OCI-LY7 (cell line): ENCODE data around the gene FAM234B. TPM values are rescaled to one million over a fixed set of nuclear protein-coding genes. Genes with fewer than 3 reads are reported as not detected.

Experiments
- BruUV-seq: library from RNA; stranded (reverse); fragments of 400-500 nt; replicated peaks from 2 replicates; lab custom pipeline; 2021; lab: Mats Ljungman, UMichigan
- CTCF ChIA-PET: fragments of 300-600 bp; sonication (Branson Sonifier 250); formaldehyde crosslinking; loops from one replicate; lab custom pipeline; 2022; ENCODE audit warnings: antibody characterized with exemption; ENCODE audit not compliant: unreplicated experiment; lab: Charles Lee
- POLR2A ChIA-PET: fragments of 300-600 bp; sonication (Branson Sonifier 250); formaldehyde crosslinking; loops from one replicate; lab custom pipeline; 2022; ENCODE audit warnings: antibody characterized with exemption; lab: Charles Lee
- DNase-seq: peaks from one replicate; pipeline ENCODE4 v3.0.0-alpha.2; 2015; ENCODE audit warnings: low spot score
- H2AFZ ChIP-seq: fragments of 200-600 bp; sonication (generic), shearing (Covaris generic); 2 replicates; pipeline ENCODE4 v1.6.1; 2014; ENCODE audit warnings: mild to moderate bottlenecking, antibody characterized with exemption, low read length, moderate library complexity
- H3K27ac ChIP-seq: fragments of 200-600 bp; sonication (generic); 2 replicates; pipeline ENCODE4 v1.5.1; 2014; ENCODE audit warnings: mixed run types, low read depth, mild to moderate bottlenecking, moderate library complexity, low read length, inconsistent platforms; ENCODE audit not compliant: poor library complexity, severe bottlenecking
- H3K36me3 ChIP-seq: fragments of 200-600 bp; sonication (generic); 2 replicates; pipeline ENCODE4 v1.6.1; 2014; ENCODE audit warnings: mild to moderate bottlenecking, antibody characterized with exemption, low read length, moderate library complexity, mixed read lengths; ENCODE audit not compliant: insufficient read depth
- H3K4me1 ChIP-seq: fragments of 200-600 bp; sonication (generic); 2 replicates; pipeline ENCODE4 v1.5.1; 2014; ENCODE audit warnings: mild to moderate bottlenecking, low read length; ENCODE audit not compliant: insufficient read depth, poor library complexity, severe bottlenecking
- H3K4me2 ChIP-seq: fragments of 200-600 bp; sonication (generic); 2 replicates; pipeline ENCODE4 v1.6.1; 2014; ENCODE audit warnings: mild to moderate bottlenecking, low read length
- H3K4me3 ChIP-seq: fragments of 200-600 bp; sonication (generic); 2 replicates; pipeline ENCODE4 v1.5.1; 2014; ENCODE audit warnings: mild to moderate bottlenecking, low read depth, low read length; ENCODE audit not compliant: poor library complexity, severe bottlenecking
- H3K79me2 ChIP-seq: fragments of 200-600 bp; sonication (generic); 2 replicates; pipeline ENCODE4 v1.6.1; 2016; ENCODE audit warnings: low read depth, mild to moderate bottlenecking, low read length, moderate library complexity, mixed read lengths; ENCODE audit not compliant: insufficient read depth
- H3K9me2 ChIP-seq: fragments of 200-600 bp; sonication (generic); 2 replicates; pipeline ENCODE4 v1.6.1; 2016; ENCODE audit warnings: mild to moderate bottlenecking, low read length, mixed read lengths; ENCODE audit not compliant: insufficient read depth
- H3K9me3 ChIP-seq: fragments of 200-600 bp; sonication (generic); 2 replicates; pipeline ENCODE4 v1.6.1; 2014; ENCODE audit warnings: mild to moderate bottlenecking, mixed run types, low read length, mixed read lengths
- H4K20me1 ChIP-seq: fragments of 200-600 bp; sonication (generic); 2 replicates; pipeline ENCODE4 v1.6.1; 2014; ENCODE audit warnings: mild to moderate bottlenecking, antibody characterized with exemption, low read length, moderate library complexity, mixed read lengths; ENCODE audit not compliant: insufficient read depth
- EZH2phosphoT487 ChIP-seq: fragments of 200-600 bp; sonication (generic); IDR thresholded peaks from 2 replicates; pipeline ENCODE4 v1.6.1; 2018; ENCODE audit warnings: low read depth, borderline replicate concordance, mild to moderate bottlenecking, mixed run types, antibody characterized with exemption, low read length, moderate library complexity, mixed read lengths
- intact Hi-C: fragments of 100-400 bp; cut with micrococcal nuclease; formaldehyde crosslinking; loops from one replicate; pipeline ENCODE4 v1.10.0; 2022; ENCODE audit not compliant: unreplicated experiment
- total RNA-seq, 2 experiments: library from RNA; depleted of rRNA in 1 of 2; stranded (reverse); fragments of >200 nt in 1 of 2; shearing (Covaris generic) in 1 of 2; gene quantifications; 2 replicates each; pipeline ENCODE4 v1.2.3, GENCODE V29; 2014 to 2022
- TF ChIP-seq, protein P1 (sequence below): fragments of 200-600 bp; sonication (generic); conservative IDR thresholded peaks from 2 replicates; pipeline ENCODE4 v1.5.1; 2014; ENCODE audit warnings: mild to moderate bottlenecking, antibody characterized with exemption, low read length, moderate library complexity, mixed read lengths

The FAM234B gene
- total RNA-seq, 2 experiments from 2014 or later: 4.7 to 7.0 TPM

DNA sequence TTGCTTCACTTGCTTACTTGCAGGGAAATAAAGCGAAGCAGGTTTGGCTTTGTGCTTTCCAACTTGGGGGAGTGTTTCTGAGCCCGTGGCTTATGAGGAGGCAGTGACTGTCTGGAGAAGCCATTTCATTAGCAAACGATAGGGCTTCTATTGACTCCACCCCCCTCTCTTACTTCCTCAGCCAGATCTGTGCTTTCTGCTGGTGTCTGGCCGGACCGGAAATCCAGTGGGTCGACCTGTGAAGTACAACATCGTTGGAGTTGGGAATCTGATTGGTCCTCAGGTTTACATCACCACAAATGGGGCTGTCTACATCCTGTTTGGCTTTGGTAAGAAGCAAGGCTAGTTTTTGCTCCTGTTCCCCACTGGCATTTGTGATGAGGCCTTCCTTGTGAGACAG lies 22.3 kb downstream of the FAM234B start:
- Histone ChIP-seq H3K79me2 (no peaks in the 10 kb centered on the region), H3K9me2 (no peaks in the 10 kb centered on the region), H3K9me3 (no peaks in the 10 kb centered on the region), H3K4me2 (no peak overlapping the region), H3K36me3 (no peaks in the 10 kb centered on the region), H2AFZ (no peak overlapping the region), H3K4me1 (no peaks in the 10 kb centered on the region), H4K20me1 (no peaks in the 10 kb centered on the region), H3K27ac (no peak overlapping the region), H3K4me3 (no peak overlapping the region)
- ChIA-PET POLR2A (interaction anchor here (0.6 kb wide), 1 partner anchor 16 kb away, joined by 11 read pairs; no protein-coding TSS in a partner anchor), CTCF (no interaction called here)
- TF ChIP-seq EZH2phosphoT487: no peak
- TF ChIP-seq, protein P1, sequence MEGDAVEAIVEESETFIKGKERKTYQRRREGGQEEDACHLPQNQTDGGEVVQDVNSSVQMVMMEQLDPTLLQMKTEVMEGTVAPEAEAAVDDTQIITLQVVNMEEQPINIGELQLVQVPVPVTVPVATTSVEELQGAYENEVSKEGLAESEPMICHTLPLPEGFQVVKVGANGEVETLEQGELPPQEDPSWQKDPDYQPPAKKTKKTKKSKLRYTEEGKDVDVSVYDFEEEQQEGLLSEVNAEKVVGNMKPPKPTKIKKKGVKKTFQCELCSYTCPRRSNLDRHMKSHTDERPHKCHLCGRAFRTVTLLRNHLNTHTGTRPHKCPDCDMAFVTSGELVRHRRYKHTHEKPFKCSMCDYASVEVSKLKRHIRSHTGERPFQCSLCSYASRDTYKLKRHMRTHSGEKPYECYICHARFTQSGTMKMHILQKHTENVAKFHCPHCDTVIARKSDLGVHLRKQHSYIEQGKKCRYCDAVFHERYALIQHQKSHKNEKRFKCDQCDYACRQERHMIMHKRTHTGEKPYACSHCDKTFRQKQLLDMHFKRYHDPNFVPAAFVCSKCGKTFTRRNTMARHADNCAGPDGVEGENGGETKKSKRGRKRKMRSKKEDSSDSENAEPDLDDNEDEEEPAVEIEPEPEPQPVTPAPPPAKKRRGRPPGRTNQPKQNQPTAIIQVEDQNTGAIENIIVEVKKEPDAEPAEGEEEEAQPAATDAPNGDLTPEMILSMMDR: no peak
- DNase-seq: no peak
- no TSS peak for BruUV-seq
- intact Hi-C loops: no loop called here

DNA sequence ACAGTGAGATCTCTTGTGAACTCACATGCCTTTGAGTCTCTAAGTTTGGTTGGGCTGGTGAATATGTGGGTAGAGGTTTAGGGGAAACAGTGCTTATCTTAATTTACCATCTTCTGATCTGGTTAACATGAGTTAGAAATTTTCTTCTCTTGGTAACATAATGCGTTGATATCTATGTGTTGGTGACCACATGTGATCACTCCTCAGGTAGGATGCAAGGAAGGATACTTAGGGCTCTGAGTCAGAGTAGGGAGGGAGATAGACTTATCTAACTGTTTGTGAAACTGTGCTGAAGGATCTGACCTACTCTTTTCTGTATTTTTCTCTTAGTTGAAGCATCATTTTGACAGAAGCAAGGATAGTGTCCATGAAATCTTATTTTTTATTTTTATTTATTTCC lies 23.1 kb downstream of the FAM234B start:
- H3K9me3 ChIP-seq: no peaks in the 10 kb centered on the region
- H3K4me1 ChIP-seq: no peaks in the 10 kb centered on the region
- no peaks in the 10 kb centered on the region for H4K20me1 ChIP-seq
- no peaks in the 10 kb centered on the region for H3K36me3 ChIP-seq
- intact Hi-C loops: no loop called here
- TF ChIP-seq EZH2phosphoT487: no peak
- TF ChIP-seq, protein P1: no peak
- no peaks in the 10 kb centered on the region for H3K9me2 ChIP-seq
- no peak overlapping the region for H3K27ac ChIP-seq
- POLR2A ChIA-PET: no interaction called here
- DNase-seq: no peak
- no peaks in the 10 kb centered on the region for H3K79me2 ChIP-seq
- no peak overlapping the region for H3K4me3 ChIP-seq
- H3K4me2 ChIP-seq: no peak overlapping the region
- CTCF ChIA-PET: no interaction called here
- no TSS peak for BruUV-seq
- H2AFZ ChIP-seq: no peak overlapping the region

DNA sequence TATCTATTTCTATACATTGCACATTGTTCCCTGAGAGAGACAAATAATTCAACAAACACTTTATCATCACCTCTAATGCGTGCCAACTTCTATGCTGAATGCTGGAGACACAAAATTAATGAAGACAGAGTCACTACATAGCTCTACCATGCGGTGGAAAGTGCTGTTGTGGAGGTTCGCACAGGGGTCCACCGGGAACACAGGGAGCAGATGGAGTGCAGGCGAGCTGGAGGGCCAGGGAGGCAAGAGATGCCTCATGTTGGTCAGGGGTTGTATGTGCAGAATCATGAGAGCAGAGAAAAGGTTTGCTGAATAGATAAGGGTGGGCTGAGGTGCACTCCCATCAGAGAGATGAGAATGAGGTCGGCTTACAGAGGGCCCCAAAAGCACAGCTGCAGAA lies 25.2 kb downstream of the FAM234B start:
- ChIA-PET POLR2A (no interaction called here), CTCF (no interaction called here)
- H3K4me1 ChIP-seq: no peaks in the 10 kb centered on the region
- H4K20me1 ChIP-seq: no peaks in the 10 kb centered on the region
- no peak for DNase-seq
- no peak overlapping the region for H3K4me3 ChIP-seq
- no peak overlapping the region for H3K4me2 ChIP-seq
- H3K36me3 ChIP-seq: no peaks in the 10 kb centered on the region
- H2AFZ ChIP-seq: no peak overlapping the region
- H3K27ac ChIP-seq: no peak overlapping the region
- no peaks in the 10 kb centered on the region for H3K79me2 ChIP-seq
- TF ChIP-seq, protein P1: no peak
- TF ChIP-seq EZH2phosphoT487: no peak
- BruUV-seq: no TSS peak
- no peaks in the 10 kb centered on the region for H3K9me3 ChIP-seq
- H3K9me2 ChIP-seq: no peaks in the 10 kb centered on the region
- intact Hi-C loops: no loop called here
